ENCODE results near the gene FTCD.

Gene FTCD

GRCh38 chr21:46091631-46092025, 63.8 kb downstream of the FTCD start:
- H3K27me3 ChIP-seq (ENCODE audit: insufficient read depth, low read length, poor library complexity): no peaks in the 10 kb centered on the region
- no peak overlapping the region for H2AFZ ChIP-seq (ENCODE audit: low read depth, low read length)
- no peaks in the 10 kb centered on the region for H3K4me1 ChIP-seq (ENCODE audit: insufficient read depth, low read length)
- ATAC-seq (ENCODE audit: insufficient read depth, low read depth) (no peak), DNase-seq (no peak)
- no peaks in the 10 kb centered on the region for H3K36me3 ChIP-seq (ENCODE audit: insufficient read depth, low read length)
- no peak overlapping the region for H3K27ac ChIP-seq (ENCODE audit: low read length)
- peaks cover 8% of the 10 kb centered on the region for H3K9me3 ChIP-seq (ENCODE audit: insufficient read depth, low read length, severe bottlenecking)
- no peak overlapping the region for H3K9ac ChIP-seq (ENCODE audit: low read depth, low read length)
- no peak overlapping the region for H3K4me3 ChIP-seq (ENCODE audit: low read depth in 1 of 2, low read length in 2 of 2)
- no peak overlapping the region for H3K4me2 ChIP-seq (ENCODE audit: insufficient read depth, low read length)
- H4K20me1 ChIP-seq (ENCODE audit: insufficient read depth, low read length): no peaks in the 10 kb centered on the region
- H3K79me2 ChIP-seq (ENCODE audit: insufficient read depth, low read length): no peaks in the 10 kb centered on the region
- TF ChIP-seq EZH2 (IDR thresholded peaks at IDR 0.05; ENCODE audit: borderline replicate concordance, low read depth, low read length, severe bottlenecking) (no peak), CTCF (IDR thresholded peaks at IDR 0.05; ENCODE audit: borderline replicate concordance, extremely low read depth, low read length, poor library complexity, severe bottlenecking) (no peak)

GRCh38 chr21:46091118-46091517, 64.3 kb downstream of the FTCD start:
- Histone ChIP-seq H3K4me2 (ENCODE audit: insufficient read depth, low read length) (no peak overlapping the region), H3K4me3 (ENCODE audit: low read depth in 1 of 2, low read length in 2 of 2) (no peak overlapping the region), H3K27ac (ENCODE audit: low read length) (no peak overlapping the region), H3K9me3 (ENCODE audit: insufficient read depth, low read length, severe bottlenecking) (peaks cover 8% of the 10 kb centered on the region), H3K9ac (ENCODE audit: low read depth, low read length) (no peak overlapping the region), H4K20me1 (ENCODE audit: insufficient read depth, low read length) (no peaks in the 10 kb centered on the region), H2AFZ (ENCODE audit: low read depth, low read length) (no peak overlapping the region), H3K27me3 (ENCODE audit: insufficient read depth, low read length, poor library complexity) (no peaks in the 10 kb centered on the region), H3K36me3 (ENCODE audit: insufficient read depth, low read length) (no peaks in the 10 kb centered on the region), H3K79me2 (ENCODE audit: insufficient read depth, low read length) (no peaks in the 10 kb centered on the region), H3K4me1 (ENCODE audit: insufficient read depth, low read length) (no peaks in the 10 kb centered on the region)
- no peak for TF ChIP-seq EZH2 (IDR thresholded peaks at IDR 0.05; ENCODE audit: borderline replicate concordance, low read depth, low read length, severe bottlenecking)
- no peak for TF ChIP-seq CTCF (IDR thresholded peaks at IDR 0.05; ENCODE audit: borderline replicate concordance, extremely low read depth, low read length, poor library complexity, severe bottlenecking)
- DNase-seq: no peak
- ATAC-seq (ENCODE audit: insufficient read depth, low read depth): no peak

GRCh38 chr21:46089285-46089684, 66.1 kb downstream of the FTCD start:
- TF ChIP-seq EZH2 (IDR thresholded peaks at IDR 0.05; ENCODE audit: borderline replicate concordance, low read depth, low read length, severe bottlenecking) (no peak), CTCF (IDR thresholded peaks at IDR 0.05; ENCODE audit: borderline replicate concordance, extremely low read depth, low read length, poor library complexity, severe bottlenecking) (no peak)
- ATAC-seq (ENCODE audit: insufficient read depth, low read depth): no peak

GRCh38 chr21:46088189-46088588, 67.2 kb downstream of the FTCD start:
- no peaks in the 10 kb centered on the region for H3K27me3 ChIP-seq (ENCODE audit: insufficient read depth, low read length, poor library complexity)
- TF ChIP-seq EZH2 (IDR thresholded peaks at IDR 0.05; ENCODE audit: borderline replicate concordance, low read depth, low read length, severe bottlenecking): no peak
- H3K4me1 ChIP-seq (ENCODE audit: insufficient read depth, low read length): no peaks in the 10 kb centered on the region
- no peak overlapping the region for H3K4me2 ChIP-seq (ENCODE audit: insufficient read depth, low read length)
- no peaks in the 10 kb centered on the region for H4K20me1 ChIP-seq (ENCODE audit: insufficient read depth, low read length)
- no peaks in the 10 kb centered on the region for H3K79me2 ChIP-seq (ENCODE audit: insufficient read depth, low read length)
- no peak overlapping the region for H3K4me3 ChIP-seq (ENCODE audit: low read depth in 1 of 2, low read length in 2 of 2)
- H3K9me3 ChIP-seq (ENCODE audit: insufficient read depth, low read length, severe bottlenecking): peaks cover 8% of the 10 kb centered on the region
- no peak overlapping the region for H2AFZ ChIP-seq (ENCODE audit: low read depth, low read length)
- no peak overlapping the region for H3K9ac ChIP-seq (ENCODE audit: low read depth, low read length)
- no peak overlapping the region for H3K27ac ChIP-seq (ENCODE audit: low read length)
- no peaks in the 10 kb centered on the region for H3K36me3 ChIP-seq (ENCODE audit: insufficient read depth, low read length)
- ATAC-seq (ENCODE audit: insufficient read depth, low read depth): no peak
- no peak for DNase-seq

More at GRCh38 chr21:46089285-46089684, 66.1 kb downstream of the FTCD start:
- no peaks in the 10 kb centered on the region for H3K79me2 ChIP-seq (ENCODE audit: insufficient read depth, low read length)
- H3K9ac ChIP-seq (ENCODE audit: low read depth, low read length): no peak overlapping the region
- no peak overlapping the region for H3K4me2 ChIP-seq (ENCODE audit: insufficient read depth, low read length)
- H3K4me3 ChIP-seq (ENCODE audit: low read depth in 1 of 2, low read length in 2 of 2): no peak overlapping the region
- no peaks in the 10 kb centered on the region for H4K20me1 ChIP-seq (ENCODE audit: insufficient read depth, low read length)
- DNase-seq: no peak
- H3K36me3 ChIP-seq (ENCODE audit: insufficient read depth, low read length): no peaks in the 10 kb centered on the region
- no peak overlapping the region for H3K27ac ChIP-seq (ENCODE audit: low read length)
- H3K27me3 ChIP-seq (ENCODE audit: insufficient read depth, low read length, poor library complexity): no peaks in the 10 kb centered on the region
- no peaks in the 10 kb centered on the region for H3K4me1 ChIP-seq (ENCODE audit: insufficient read depth, low read length)
- H2AFZ ChIP-seq (ENCODE audit: low read depth, low read length): no peak overlapping the region
- H3K9me3 ChIP-seq (ENCODE audit: insufficient read depth, low read length, severe bottlenecking): peaks cover 8% of the 10 kb centered on the region

All from DND-41 (cell line).